ENCODE data around the gene B3GAT1.

DNA sequence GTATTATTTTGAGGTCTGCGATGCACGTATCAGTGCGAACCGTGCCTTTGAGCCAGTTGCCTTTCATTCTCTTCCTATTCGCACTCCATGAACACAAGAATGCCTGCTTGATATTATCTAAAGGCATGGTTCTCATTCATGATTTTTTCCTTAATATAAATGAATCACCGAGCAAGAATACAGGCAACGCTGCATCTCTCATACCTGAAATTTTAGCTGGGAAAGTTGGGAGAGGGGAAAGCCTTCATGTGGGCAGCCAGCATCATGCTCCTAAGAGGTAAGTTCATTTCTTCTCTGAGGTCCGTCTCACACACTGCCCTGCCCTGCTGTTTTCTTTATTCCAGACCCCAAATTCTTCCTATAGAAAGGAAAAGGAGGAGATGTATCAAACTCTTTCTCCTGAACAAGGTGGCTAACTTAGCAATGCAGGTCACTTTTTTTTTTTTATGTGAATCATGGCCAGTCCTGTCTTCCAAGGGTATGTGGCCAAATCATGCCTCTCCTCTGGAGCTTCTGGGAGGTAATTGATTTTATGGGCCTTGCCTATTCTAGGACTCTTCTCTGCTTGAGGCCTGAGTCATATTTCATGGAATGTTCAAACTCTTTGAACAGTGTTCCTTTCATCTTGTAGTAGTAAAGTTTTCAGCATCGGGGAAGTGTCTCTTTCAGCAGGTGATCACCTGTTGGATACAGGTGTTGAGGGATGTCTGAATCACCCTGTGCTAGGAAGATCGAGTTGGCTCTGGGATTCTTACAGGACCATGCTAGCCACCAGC lies 77.1 kb downstream of the B3GAT1 start:
- no peak for TF ChIP-seq EZH2 (IDR thresholded peaks at IDR 0.05; ENCODE audit: insufficient read depth, poor library complexity, severe bottlenecking)
- no peak for TF ChIP-seq EZH2phosphoT487 (IDR thresholded peaks at IDR 0.05; ENCODE audit: insufficient read depth, low read depth)

Measured in GM23248 (cell line).